NK-92 (cell line): ENCODE measurements around the gene IQSEC3.

Experiments
- DNase-seq: peaks from one replicate; lab custom pipeline; 2025; ENCODE audit not compliant: unreplicated experiment; lab: John Stamatoyannopoulos, UW

The IQSEC3 gene

DNA sequence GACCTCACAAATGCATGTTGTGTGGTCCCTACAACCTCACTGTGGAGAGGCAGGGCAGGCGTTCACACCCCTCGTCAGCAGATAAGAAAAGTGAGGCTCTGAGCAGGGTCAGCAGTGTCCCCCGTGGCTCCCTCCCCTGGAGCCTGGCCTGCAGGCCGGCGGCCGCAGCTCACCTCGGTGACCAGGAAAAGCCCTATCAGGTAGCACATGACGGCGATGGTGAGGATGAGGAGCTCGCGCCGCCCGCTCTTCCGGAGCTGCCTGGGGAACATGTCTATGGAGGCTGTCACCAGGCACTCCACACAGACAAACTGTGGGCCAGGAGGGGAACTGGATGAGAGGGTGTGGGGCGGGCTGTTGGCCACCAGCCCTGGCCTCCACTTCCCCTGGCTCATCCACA is 129.4 kb downstream of the IQSEC3 start:
- no peak for DNase-seq

DNA sequence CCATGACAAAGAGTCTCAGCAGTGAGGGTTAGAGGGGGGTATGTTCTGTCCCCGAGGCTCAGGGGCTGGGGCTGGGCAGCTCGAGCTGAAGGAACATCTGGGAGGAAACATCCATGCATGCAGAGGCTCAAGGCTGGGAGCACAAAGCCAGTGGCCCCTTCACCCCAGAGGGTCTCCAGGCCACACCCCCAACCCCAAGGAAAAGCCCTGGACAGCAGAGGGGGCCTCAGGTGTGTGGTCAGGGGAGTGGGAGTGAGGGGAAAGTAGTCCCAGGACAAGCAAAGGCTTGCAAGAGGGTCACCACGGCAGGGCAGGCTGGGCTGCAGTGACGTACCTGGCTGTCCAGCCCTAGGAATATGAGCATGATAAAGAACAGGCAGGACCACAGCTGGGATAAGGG is 129.9 kb downstream of the IQSEC3 start:
- no peak for DNase-seq

DNA sequence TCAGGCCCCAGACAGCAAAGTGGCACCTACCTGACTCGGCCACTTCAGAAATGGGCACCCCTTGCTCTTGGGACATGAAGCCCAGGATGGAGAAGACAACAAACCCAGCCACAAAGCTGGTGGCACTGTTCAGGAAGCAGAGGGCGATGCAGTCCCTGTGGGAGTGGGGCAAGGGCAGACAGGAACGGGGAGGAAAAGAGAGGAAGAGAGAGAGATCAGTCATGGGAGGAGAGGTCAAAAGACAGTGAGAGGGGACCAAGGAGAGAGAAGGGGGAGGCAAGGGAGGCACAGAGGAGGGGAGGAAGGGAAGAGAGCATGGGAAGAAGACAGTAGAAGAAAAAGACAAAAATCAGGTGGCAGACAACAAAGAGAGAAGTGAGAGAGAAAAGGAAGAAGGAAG is 130.8 kb downstream of the IQSEC3 start:
- no peak for DNase-seq

DNA sequence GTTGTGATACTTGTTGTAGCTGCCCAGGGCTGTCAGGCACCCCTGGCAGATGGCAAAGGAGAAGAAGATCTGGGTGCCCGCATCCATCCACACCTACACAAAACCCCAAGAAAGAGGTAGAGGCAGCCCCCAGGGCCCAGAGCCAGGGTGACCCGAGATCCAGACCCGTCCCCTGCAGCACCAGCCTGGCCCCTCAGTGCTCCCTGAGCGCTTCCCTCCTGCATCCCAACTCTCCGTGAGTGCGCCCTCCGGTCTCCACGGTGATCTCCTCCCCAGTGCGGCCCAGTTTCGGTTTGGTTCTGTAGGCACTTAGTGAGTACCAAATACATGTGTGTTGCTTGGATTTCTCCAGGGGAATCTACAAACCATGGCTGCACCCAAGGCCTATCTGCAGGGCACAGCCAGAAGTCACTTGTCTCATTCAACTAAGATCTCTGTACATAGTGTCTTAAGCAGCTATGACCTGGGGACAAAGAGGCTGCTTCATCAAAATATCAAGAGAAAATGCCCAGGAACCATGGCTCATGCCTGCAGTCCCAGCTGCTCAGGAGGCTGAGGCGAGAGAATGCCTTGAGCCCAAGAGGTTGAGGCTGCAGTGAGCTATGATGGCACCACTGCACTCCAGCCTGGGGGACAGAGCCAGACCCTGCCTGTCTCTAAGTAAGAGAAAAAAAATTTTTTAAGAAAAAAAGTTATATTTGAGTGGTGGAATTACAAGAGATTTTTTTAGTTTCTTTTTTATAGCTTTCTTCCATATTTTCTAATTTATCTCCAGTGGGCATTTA is 131.5 kb downstream of the IQSEC3 start:
- DNase-seq: no peak

DNA sequence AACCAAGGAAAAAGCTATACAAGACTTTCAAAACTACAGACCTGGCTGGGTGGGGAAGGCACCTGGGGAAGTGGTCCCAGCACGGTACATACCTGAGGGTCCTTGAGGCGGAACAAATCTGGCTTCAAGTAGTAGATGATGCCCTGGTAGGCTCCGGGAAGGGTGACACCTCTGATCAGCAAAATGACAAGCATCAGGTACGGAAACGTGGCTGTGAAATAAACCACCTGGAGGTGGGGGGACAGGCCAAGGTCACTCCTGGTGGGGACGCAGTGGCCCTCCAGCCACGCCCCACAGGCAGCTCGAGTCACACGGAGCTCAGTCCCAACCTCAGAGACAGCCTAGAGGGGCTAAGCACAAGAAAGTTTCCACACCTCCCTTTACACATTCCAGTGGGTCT is 132.1 kb downstream of the IQSEC3 start:
- DNase-seq: no peak

DNA sequence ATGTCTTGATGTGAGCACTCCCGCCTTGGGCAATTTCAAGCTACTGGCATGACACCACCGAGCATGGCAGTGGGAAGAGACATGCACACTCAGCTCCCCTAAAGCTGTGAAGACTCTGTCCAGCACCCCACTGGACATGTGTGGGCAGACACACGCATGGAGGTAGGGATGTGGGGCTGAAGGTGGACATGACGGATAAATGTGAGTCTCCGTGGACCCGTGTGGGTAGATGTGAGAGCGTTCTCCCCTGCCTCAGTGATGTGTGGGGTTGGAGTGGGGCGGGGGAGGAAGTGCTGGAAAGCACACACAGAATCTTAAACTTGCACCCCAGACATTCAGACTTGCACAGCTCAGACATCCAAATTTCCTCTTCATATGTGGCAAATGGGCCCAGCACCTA is 134.8 kb downstream of the IQSEC3 start:
- DNase-seq: no peak

DNA sequence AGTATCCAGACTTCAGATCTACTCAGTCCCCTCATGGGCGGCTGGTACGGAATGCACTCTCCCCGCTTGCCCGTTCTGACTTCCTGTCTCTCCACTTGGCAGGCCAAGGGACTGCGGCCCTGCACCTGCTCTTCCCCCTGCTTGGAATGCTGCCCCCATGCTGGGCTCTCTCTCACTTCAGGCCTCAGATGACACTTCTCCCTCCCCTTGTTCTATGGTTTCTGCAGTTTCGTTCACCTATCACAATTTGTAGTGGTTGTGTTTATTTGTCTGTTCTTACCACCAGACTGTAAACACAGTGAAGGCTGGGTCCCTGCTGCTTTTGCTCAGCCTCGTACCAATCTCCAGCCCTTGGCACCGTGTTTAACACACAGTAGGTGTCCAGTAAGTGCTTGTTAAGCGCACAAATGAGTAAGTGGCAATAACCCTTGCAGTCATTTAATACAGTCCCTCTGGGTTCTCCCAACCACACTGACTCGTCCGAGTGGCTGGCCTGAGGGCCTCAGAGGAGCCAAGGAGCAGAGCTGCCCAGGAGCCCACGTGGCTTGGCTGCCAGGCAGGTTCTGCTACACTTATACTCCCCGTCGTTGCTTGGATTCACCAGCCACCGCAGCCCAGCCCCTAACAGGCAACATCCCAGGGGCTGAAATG is 135.6 kb downstream of the IQSEC3 start:
- no peak for DNase-seq

DNA sequence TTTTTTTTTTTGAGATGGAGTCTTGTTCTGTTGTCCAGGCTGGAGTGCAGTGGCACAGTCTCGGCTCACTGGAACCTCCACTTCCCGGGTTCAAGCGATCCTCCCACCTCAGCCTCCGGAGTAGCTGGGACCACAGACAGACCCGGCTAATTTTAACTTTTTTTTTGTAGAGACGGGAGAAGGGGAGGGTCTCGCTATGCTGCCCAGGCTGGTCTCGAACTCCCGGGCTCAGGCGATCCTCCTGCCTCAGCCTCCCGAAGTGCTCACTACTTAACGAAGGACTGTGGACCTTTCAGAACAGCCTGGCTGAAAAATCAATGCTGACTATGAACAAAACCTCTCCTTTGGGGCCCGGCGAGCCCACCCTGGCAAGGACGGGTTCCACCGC is 136.5 kb downstream of the IQSEC3 start:
- DNase-seq: no peak

DNA sequence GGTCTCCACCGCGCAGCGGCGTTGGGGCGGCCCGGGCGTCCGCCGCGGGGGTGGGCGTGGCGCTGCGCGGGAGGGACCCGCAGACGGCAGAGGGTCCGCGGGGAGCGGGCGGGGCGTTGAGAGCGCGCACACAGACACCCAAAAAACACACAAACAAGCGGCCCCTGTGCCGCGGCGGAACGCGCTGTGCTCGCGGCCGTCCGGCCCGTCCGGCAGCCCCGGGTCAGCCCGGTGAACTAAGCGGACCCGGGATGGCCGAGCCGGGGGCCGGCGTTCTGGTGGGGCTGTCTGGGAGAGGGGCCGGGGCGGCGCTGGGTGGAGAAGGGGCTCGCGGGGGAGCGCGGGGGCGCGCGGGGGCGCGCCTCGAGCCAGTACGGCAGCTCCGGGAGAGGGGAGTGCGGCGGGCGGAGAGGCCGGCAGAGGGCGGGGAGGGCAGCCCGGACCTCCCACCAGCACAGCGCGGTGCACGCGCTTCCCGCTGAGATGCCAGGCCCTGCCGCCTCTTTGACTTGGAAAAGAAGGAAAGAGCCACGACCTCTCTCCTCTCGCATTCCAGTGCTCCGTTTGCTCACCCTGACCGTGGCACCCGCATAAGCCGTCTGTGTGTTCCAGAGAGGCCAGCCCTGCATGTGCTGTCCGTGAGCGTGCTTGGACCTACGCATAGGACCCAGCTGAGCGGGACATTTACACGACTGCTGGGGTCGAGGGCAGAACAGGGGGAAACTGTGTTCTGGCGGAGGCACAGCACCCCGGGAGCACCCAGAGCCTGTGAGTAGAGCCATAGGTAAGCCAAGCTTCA is 137.1 kb downstream of the IQSEC3 start:
- DNase-seq: no peak

DNA sequence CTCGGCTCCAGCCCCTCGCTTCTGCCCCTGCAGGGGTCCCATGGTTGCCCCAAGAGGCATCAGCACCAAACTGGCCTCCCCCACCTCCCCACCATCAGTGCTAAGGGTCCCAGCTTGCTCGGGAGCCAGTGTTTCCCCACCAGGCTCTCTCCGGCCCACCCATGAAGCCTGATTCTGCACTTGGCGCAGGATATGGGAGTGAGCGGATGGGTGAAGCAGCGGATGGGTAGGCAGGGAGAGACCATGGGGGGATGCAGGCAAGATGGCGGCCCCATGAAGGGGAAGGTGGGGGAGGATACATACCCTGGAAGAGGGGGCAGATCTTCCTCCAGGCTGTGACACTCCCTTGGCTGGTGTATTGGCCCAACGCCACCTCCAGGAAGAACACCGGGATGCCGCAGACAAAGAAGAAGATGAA is 137.7 kb downstream of the IQSEC3 start:
- DNase-seq: no peak

DNA sequence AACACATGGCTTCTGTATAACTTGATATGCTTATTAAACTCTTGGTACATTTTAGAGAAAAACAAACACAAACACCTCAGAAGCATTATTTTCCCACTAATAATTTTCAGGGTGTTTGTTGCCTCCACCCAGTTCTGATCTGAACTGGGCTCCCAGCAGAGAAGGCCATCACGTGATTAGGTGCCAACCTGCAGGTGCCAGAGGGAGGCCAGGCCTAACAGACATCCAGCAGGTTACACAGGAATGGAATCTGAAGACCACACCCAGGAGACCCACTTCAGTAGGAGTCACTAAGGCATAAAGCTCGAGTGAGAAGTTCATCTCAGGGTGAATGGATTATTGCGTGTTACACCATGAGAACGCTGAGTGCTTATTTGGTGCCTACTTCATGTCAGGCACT is 138.5 kb downstream of the IQSEC3 start:
- no peak for DNase-seq

DNA sequence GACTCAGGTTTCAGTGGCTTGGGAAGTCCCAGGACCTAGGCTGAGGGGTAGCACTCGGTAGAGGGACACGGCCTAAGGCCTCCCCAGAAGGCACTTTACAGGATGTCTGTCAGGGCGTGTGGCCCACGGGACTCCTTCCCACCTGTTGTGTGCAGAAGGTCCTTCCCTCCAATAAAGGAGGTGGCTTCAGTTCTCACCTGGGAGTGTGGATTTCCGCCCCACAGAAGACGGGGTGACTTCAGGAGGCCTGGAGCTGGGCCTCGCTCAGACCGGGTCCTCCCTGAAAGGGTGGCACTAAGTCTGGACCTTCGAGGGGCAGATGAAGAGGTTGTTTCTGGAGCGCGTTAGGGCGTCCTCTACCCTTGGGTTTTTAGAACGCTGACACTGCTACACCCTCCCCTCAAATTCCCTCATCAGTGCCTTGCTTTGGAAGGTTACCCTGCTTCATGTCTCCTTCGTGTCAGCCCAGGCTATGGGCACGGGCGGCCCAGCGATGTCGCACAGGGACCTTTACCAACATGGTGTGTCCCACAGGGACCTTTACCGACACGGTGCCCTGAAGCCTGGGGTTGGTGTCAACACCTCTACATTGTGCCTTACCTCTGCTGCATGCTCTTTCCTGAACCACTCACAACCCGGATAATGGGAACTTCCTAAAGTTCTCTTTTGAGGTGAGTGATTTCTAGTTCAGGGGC is 140.3 kb downstream of the IQSEC3 start:
- DNase-seq: no peak

DNA sequence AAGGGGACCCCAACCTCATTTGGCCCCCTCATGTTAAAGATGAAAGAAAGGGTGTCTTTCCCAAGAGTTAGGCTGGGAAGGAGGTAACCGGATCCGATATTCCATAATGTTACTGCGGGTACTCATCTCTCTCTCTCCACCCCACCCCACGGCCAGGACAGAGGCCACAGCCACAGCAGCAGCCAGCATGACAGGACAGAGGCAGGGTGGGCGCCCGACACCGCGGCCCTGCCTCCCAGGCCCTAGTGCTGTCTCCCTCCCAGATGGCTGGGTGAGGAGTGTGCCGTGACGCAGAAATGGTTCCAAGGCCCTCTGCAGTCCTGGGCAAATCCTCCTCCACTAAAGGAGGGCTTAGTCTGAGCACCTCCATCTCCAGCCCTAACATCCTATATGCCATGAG is 141.2 kb downstream of the IQSEC3 start:
- DNase-seq: no peak

DNA sequence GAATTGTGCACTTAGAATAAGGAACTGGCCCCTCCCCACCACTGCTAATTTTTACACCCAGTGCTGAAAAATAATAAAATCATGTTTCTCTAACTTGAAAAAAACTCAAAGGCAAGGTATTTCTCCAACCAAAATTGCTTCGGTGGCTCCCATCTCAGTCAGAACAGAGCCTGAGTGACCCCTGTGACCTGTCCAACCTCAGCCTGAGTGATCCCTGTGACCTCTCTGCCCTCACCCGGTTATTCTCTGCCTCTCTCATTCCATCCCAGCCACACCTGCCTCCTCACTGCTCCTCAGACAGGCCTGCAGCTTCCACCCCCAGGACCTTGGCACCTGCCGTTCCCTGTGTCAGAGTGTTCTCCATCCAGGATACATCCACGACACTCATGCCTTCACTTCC is 142.2 kb downstream of the IQSEC3 start:
- no peak for DNase-seq

DNA sequence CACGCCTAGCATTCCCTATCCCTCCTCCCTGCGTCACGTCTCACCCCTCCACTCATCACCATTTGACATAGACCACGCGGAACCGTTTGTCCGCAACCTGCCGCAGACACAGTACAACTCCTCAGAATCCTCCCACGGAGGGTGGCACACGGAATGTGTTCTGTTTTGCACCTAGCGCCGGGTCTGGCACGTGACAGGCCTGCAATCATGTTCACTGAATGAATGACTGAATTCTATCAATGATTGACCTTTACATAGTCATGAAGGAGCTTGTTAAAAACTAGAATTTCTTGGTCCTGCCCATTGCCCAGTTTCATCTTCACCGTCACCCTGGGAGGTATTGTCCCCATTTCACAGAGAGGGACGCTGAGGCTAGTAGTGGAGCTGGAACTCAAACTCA is 142.7 kb downstream of the IQSEC3 start:
- no peak for DNase-seq

DNA sequence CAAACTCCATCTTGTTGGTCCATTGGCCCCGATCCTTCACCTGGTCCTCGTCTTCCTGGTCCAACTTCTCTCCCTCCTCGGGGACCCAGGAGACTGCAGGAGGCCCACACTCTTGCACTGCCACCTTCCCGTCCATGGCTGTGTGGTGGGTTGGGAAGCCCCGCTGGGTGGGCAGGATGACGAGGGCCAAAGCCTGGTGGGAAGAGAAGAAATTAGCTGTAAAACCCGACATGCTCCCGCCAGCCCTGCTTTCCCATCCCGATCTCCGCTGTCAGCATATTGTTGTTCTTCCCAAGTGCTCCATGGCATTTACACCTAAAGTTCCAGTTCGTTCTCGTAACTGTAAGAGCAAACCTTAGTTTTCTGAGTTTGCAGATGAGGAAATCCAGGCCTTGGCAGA is 143.3 kb downstream of the IQSEC3 start:
- no peak for DNase-seq

DNA sequence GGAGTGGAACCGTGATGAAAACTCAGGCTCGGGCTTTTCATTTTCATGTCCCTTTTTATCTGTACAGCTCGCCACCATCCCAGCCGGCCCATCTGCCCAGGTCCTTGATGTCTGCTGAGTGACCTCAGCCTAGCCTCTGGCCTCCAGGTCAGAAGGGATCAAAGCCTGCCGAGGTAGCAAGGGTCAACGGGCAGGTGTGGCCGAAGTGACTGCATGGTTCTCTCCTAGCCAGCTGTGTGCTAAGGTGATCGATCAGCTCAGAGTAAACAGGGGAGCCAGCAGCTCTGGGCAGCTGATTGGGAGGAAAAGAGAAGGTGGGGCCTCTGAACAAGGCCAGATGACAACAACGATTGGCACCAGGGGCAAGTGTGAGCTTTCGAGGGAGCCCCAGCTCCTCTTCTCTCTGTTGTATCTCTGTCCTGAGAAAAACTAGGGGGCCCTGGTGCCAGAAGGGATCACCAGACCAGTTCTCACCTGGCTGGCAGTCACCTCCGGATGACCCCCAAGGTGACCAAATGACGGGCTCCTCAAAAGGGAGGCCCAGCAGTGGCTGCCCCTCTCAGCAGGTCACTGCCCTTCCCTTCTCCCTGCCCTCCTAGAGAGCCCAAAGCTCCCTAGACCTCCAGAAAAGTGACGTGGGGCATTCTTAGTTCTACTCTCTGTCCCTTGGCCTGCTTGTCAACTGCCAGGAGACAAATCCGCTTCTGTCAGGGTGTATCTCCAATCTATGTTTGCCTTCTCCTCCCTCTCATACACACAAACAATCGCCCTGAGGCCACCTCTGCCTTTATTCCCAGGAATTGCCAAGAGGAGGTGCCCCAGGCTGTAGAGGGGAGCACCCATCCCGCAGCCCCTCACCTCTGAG is 143.9 kb downstream of the IQSEC3 start:
- no peak for DNase-seq

DNA sequence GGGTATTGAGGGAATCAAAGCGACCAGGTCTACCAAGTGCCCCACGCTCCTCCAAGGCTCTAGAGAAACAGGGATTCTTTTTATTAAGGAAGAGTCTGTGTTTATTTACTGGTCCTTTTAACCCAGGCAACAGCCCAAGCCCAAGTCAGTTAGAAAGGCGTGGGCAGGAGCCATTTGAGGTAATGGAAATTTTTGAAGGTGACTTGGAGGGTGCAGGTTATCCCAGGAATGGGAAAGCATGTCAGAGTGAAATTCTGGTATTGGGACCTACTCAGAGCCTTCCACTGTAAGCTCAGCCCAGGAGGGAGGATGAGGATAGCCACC is 144.5 kb downstream of the IQSEC3 start:
- no peak for DNase-seq

DNA sequence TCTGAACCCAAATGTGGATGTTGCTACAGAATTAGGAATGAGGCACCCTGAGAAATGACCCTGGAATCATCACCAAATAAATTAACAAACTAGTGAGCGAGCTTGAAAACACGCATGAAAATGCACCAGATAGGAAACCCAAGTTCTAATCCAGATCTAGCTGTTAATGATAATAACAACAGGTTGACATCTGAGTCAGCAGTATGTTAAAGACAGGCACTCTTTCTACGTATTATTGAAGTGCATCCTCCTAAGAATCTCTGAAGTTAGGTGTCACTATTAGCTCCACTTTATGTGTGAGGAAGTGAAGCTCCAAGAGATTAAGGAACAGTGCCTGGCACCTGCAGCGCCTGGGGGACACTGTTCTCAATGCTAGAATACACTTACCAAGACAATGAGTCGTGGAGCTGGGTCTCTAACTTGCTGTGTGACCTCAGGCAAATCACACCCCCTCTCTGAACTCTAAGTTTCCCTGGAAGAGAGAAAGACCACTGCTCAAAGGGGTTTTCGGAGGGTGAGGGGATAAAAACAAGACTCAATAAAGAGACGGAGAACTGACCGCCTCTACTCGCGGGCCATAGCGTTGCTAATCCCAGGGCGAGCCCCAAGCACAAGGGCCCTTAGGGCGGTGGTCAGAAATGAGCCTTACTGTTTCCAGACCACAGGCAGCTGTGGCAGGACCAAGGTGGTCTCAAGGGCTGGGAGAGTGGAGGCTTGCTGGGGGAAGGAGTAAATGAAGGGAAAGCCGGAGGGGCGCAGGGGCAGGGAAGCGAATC is 145.3 kb downstream of the IQSEC3 start:
- DNase-seq: no peak

DNA sequence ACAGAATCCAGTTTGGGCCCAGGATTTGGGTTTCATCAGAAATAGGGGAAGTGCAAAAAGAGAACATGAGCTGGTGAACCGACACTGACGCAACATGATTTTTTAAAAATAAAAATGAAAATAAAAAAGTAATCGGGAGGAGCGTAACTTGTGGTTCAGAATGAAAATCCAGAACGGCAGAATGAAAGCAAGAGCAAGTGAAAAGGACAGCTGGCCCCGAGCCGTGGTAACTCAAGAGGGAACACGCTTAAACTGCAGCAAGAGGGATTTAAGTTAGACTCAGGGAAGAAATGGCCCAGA is 145.8 kb downstream of the IQSEC3 start:
- no peak for DNase-seq
